OCI-LY1 (cell line): ENCODE data around the gene CBX8.

Source experiments
- EZH2 ChIP-seq: fragments of 200-600 bp; sonication (generic), shearing (Covaris generic); IDR thresholded peaks from 2 replicates; pipeline ENCODE4 v1.8.0; 2017; ENCODE audit warnings: borderline replicate concordance, mixed run types, mild to moderate bottlenecking, antibody characterized with exemption, low read length, moderate library complexity, mixed read lengths
- TF ChIP-seq, protein P1 (sequence below): fragments of 200-600 bp; sonication (generic), shearing (Covaris generic); IDR thresholded peaks from 2 replicates; pipeline ENCODE4 v1.5.1; 2017; ENCODE audit warnings: mild to moderate bottlenecking, antibody characterized with exemption, low read length, moderate library complexity, mixed read lengths

DNA sequence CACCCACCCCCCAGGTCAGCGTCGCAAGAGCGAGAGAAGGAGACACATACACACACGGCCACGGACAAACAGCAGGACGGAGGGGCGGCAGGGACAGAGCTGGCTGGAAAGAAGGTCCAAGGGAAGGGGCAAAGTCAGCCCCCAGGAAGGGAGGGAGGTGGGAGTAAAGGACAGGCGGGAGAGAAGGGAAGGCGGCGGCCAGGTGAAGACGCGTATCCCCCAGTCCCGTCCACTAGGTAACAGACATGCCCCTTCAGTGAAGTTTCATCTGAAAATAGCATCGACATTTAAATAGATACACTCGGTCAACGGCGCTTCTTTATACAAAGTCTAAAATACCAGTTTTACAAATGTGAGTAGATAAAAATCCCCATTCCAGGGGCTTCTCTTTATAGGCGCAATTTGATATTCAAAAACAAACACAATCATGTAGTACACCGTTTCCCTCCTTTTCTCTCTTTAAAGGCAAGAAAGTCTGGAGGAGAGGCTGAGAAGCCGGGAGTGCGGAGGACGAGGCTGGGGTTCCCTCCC lies 4.5 kb downstream of the CBX8 start:
- TF ChIP-seq, protein P1, sequence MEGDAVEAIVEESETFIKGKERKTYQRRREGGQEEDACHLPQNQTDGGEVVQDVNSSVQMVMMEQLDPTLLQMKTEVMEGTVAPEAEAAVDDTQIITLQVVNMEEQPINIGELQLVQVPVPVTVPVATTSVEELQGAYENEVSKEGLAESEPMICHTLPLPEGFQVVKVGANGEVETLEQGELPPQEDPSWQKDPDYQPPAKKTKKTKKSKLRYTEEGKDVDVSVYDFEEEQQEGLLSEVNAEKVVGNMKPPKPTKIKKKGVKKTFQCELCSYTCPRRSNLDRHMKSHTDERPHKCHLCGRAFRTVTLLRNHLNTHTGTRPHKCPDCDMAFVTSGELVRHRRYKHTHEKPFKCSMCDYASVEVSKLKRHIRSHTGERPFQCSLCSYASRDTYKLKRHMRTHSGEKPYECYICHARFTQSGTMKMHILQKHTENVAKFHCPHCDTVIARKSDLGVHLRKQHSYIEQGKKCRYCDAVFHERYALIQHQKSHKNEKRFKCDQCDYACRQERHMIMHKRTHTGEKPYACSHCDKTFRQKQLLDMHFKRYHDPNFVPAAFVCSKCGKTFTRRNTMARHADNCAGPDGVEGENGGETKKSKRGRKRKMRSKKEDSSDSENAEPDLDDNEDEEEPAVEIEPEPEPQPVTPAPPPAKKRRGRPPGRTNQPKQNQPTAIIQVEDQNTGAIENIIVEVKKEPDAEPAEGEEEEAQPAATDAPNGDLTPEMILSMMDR = no peak
- TF ChIP-seq EZH2 = no peak
